Left lung (tissue), 10 donors: ENCODE measurements around the gene PPARA. TPM values are rescaled to one million over a fixed set of nuclear protein-coding genes. Genes with fewer than 3 reads are reported as not detected.
"Not testable (repeated sequence)": the region's sequence is repeated elsewhere in the genome, so short reads cannot be mapped to it uniquely, and the experiment has no call there.

Experiments
- ATAC-seq: fragments of 200-7000 bp; cut with Tn5 transposase; one replicate; pipeline ENCODE4 v1.9.1; 2020; ENCODE audit warnings: moderate library complexity
- DNase-seq, 4 donors: peaks; one replicate each; pipeline ENCODE4 v3.0.0-alpha.2; 2013 to 2020
- H3K27ac ChIP-seq, 2 donors: fragments of 200-600 bp; sonication (generic) in 1 of 2; one replicate each; pipeline versions ENCODE4 v1.5.0 to v1.8.0; 2020 to 2021
- H3K27me3 ChIP-seq, 2 donors: fragments of 200-600 bp; sonication (generic) in 1 of 2; one replicate each; pipeline versions ENCODE4 v1.5.0 to v1.8.0; 2020 to 2021
- H3K36me3 ChIP-seq, 2 donors: fragments of 200-600 bp; sonication (generic) in 1 of 2; one replicate each; pipeline versions ENCODE4 v1.5.0 to v1.8.0; 2020 to 2021
- H3K4me1 ChIP-seq, 2 donors: fragments of 200-600 bp; one replicate each; pipeline ENCODE4 v1.8.0; 2021
- H3K4me3 ChIP-seq, 2 donors: fragments of 200-600 bp; sonication (generic) in 1 of 2; one replicate each; pipeline versions ENCODE4 v1.5.0 to v1.8.0; 2020 to 2021; ENCODE audit warnings: mild to moderate bottlenecking in 1 of 2
- H3K9me3 ChIP-seq, 2 donors: fragments of 200-600 bp; sonication (generic) in 1 of 2; one replicate each; pipeline versions ENCODE4 v1.5.0 to v1.8.0; 2020 to 2021
- intact Hi-C, 2 donors: fragments of 100-400 bp; cut with DNase I; formaldehyde crosslinking; loops; one replicate each; pipeline versions ENCODE4 v1.11.2 to v1.14.2; 2022
- polyA plus RNA-seq, 6 donors: library from polyadenylated mRNA; unstranded; fragments of 120-200 nt; gene quantifications; one replicate each; pipeline ENCODE4 v1.2.1, GENCODE V29; 2013; ENCODE audit not compliant: insufficient read length in 6 of 6
- total RNA-seq, 2 donors: library from RNA; stranded (reverse); fragmentation: NEBNext Ultra II Directional; extraction: Animal tissue kit (Norgen Biotek cat#: 25700); gene quantifications; one replicate each; pipeline ENCODE4 v1.2.1, GENCODE V29; 2021
- TF ChIP-seq, protein P1 (sequence below), 2 donors: fragments of 200-600 bp; sonication (generic) in 1 of 2; IDR thresholded peaks; one replicate each; pipeline versions ENCODE4 v1.5.0 to v1.8.0; 2021; ENCODE audit warnings: antibody characterized with exemption in 2 of 2
- donor health status: DM: no; HTN: yes; CAD: no.
- donor health status: DM: no; HTN: no; CAD: no.

PPARA gene
- total and polyA plus RNA-seq, 8 donors, result 13.8 to 22.3 (median 15.8) TPM

DNA sequence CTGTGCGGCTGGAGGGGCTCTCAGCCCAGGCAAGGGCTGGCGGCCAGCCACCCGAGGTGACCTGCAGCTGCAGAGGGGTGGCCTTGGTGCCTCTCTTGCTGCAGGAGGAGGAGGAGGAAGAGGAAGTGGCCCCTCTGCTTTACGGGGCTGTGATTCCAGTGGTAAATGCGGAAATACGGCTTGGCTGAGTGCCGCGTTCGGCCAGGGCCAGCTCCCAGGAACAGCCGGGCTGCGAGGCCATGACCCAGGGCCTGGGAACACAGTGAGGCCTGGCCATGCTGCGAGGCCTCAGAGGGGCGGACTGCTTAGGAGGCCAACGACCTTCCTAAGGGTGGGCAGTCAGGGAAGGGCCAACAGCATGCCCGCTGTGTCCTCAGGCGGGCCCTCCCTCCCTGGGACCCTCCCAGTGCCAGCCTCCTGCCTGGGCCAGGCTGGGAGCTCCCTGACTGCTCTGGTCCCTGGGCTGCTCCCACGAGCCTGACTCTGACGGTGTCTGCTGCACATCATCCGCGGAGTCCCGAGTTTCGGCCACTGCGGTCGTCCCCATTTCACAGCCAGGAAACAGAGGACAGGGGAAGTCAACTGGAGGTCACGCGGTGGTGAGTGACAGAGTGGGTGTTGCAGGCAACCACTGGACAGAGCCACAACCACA, 20.8 kb upstream of the PPARA start:
- TF ChIP-seq, protein P1, sequence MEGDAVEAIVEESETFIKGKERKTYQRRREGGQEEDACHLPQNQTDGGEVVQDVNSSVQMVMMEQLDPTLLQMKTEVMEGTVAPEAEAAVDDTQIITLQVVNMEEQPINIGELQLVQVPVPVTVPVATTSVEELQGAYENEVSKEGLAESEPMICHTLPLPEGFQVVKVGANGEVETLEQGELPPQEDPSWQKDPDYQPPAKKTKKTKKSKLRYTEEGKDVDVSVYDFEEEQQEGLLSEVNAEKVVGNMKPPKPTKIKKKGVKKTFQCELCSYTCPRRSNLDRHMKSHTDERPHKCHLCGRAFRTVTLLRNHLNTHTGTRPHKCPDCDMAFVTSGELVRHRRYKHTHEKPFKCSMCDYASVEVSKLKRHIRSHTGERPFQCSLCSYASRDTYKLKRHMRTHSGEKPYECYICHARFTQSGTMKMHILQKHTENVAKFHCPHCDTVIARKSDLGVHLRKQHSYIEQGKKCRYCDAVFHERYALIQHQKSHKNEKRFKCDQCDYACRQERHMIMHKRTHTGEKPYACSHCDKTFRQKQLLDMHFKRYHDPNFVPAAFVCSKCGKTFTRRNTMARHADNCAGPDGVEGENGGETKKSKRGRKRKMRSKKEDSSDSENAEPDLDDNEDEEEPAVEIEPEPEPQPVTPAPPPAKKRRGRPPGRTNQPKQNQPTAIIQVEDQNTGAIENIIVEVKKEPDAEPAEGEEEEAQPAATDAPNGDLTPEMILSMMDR (IDR thresholded peaks at IDR 0.05), result no peak
- H3K9me3 ChIP-seq, result no peaks in the 10 kb centered on the region
- DNase-seq (peak in 2 of 4 donors; percentile 53 to 81), ATAC-seq (peak; percentile 72)
- H3K4me3 ChIP-seq, result no peak overlapping the region
- H3K4me1 ChIP-seq, result peaks cover 4 to 17% of the 10 kb centered on the region in 2 donors
- peak overlapping the region; percentile 56 to 84 for H3K27ac ChIP-seq
- intact Hi-C loops, result loop anchor here in 1 of 2 donors (10.0 kb wide), 1 partner anchor 175 kb away; no protein-coding TSS in a partner anchor
- H3K36me3 ChIP-seq, result no peaks in the 10 kb centered on the region
- H3K27me3 ChIP-seq, result no peaks in the 10 kb centered on the region

DNA sequence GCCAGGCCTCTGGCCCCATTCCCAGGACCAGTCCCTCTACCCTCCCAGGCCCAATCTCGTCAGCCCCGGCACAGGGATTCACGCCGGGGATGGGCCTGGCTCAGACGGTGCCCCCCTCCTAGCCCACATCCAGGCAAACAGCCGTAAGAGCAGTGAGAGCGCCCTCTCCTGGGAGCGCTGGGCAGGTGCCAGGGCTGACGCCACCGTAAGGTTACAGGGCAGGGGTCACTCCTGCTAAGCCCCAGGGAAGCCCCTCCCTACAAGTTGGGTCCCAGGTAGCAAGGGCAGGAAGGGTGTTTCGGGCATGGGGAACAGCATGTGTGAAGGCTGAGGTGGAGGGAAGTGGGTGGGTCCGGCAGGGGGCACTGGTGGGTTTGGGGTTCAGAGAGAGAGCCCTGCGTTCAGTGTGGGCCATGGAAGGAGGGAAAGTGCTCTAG, 19.2 kb upstream of the PPARA start:
- intact Hi-C loops, result no loop called here
- Histone ChIP-seq H3K9me3 (no peaks in the 10 kb centered on the region), H3K27me3 (no peaks in the 10 kb centered on the region), H3K4me1 (peaks cover 4 to 17% of the 10 kb centered on the region in 2 donors), H3K27ac (no peak overlapping the region), H3K4me3 (no peak overlapping the region), H3K36me3 (no peaks in the 10 kb centered on the region)
- TF ChIP-seq, protein P1 (IDR thresholded peaks at IDR 0.05), result no peak
- ATAC-seq (no peak), DNase-seq (peak in 1 of 4 donors; percentile 69)

DNA sequence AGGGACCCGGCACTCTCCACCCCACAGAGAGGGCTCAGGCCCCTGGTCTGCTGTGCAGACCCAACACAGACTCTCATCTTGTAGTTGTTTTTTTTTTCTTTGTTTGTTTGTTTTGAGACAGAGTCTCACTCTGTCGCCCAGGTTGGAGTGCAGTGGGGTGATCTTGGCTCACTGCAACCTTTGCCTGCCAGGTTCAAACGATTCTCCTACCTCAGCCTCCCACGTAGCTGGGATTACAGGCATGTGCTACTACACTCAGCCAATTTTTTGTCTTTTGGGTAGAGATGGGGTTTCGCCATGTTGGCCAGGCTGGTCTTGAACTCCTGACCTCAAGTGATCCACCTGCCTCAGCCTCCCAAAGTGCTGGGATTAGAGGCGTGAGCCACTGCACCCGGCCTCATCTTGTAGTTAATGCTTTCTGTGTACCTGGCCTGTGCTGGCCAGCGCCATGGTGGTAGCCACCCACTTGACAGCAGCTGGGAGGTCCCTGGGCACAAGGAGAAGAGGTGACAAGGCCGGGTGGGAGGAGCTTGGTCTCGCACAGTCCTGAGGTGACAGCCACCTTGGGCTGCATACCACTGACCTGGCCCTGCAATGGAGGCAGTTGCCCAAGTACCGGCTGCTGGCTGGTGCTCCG, 18.0 kb upstream of the PPARA start:
- H3K4me3 ChIP-seq, ATAC-seq, H3K9me3 ChIP-seq, H3K27me3 ChIP-seq, H3K36me3 ChIP-seq, H3K27ac ChIP-seq, DNase-seq, intact Hi-C loops: not testable (repeated sequence)
- peaks cover 4 to 17% of the 10 kb centered on the region in 2 donors for H3K4me1 ChIP-seq

DNA sequence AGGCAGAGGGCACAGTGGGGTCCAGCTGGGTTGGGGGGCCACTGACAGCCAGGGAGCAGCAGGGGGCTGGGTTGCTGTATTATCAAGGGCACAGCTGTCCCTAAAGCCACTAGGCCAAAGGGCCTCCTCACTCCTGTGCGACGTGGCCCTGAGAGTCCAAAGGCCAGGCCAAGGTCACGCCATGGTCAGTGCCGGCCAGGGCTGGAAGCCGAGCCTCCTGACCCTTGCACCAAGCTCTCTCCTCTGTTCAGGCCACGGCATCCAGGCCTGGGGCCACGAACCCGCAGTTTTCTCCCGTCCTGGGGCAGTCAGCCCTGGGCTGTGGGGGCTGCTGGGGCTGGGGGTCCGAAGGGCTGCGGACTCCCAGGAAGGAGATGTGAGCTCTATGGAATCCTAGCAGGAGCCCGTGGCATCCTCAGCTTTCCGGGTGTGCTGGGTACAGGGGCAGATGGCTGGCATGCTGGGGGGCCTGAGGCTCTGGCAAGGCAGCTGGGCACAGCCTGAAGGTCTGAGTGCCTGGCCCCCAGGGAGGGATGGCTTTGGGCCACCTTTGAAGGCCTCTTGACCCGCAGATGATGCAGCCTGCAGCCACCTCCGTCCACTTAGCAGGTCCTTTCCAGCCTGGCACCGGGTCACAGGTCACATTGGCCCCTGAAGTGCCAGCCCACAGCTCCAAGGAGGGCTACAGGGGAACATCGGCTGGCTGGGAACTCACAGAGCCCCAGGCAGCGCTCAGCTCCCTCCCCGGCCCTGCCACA, 17.3 kb upstream of the PPARA start:
- H3K27ac ChIP-seq, result no peak overlapping the region
- TF ChIP-seq, protein P1 (IDR thresholded peaks at IDR 0.05), result no peak
- no peaks in the 10 kb centered on the region for H3K36me3 ChIP-seq
- intact Hi-C loops, result no loop called here
- ATAC-seq (no peak), DNase-seq (peak in 1 of 4 donors; percentile 74)
- H3K9me3 ChIP-seq, result no peaks in the 10 kb centered on the region
- H3K4me1 ChIP-seq, result peaks cover 4 to 17% of the 10 kb centered on the region in 2 donors
- no peaks in the 10 kb centered on the region for H3K27me3 ChIP-seq
- no peak overlapping the region for H3K4me3 ChIP-seq

DNA sequence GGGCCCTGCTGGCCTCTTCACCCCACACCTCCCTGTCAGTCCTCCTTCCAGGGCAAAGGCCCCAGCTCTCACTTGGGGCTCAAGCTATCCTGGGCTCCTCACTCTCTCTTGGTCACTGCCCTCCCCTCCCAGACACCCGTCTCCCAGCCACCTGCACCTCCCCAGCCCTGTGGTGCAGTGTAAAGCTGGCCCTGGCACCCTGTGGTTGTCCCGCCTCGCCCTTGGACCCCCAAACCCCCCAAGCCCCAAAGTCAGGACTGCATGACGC, 16.8 kb upstream of the PPARA start:
- no peak for ATAC-seq
- TF ChIP-seq, protein P1 (IDR thresholded peaks at IDR 0.05), result no peak
- intact Hi-C loops, result no loop called here

More for the DNA sequence above, 16.8 kb upstream of the PPARA start:
- Histone ChIP-seq H3K4me1 (peaks cover 4 to 17% of the 10 kb centered on the region in 2 donors), H3K27me3 (no peaks in the 10 kb centered on the region), H3K36me3 (no peaks in the 10 kb centered on the region), H3K27ac (no peak overlapping the region), H3K9me3 (no peaks in the 10 kb centered on the region), H3K4me3 (no peak overlapping the region)
- peak in 1 of 4 donors; percentile 54 for DNase-seq
